Activated CD8-positive, alpha-beta T cell treated with anti-CD3 and anti-CD28 coated beads for 36 hours (primary cell): Measurements from ENCODE around the gene GALNS. TPM values are rescaled to one million over a fixed set of nuclear protein-coding genes. Genes with fewer than 3 reads are reported as not detected.

ENCODE experiments used
- ATAC-seq: fragments of 200-7000 bp; cut with Tn5 transposase; one replicate; pipeline ENCODE4 v1.10.0; 2021; ENCODE audit warnings: mild to moderate bottlenecking, moderate library complexity
- CTCF ChIA-PET: fragments of 350-600 bp; sonication (Branson Sonifier 250); formaldehyde crosslinking; loops from one replicate; lab custom pipeline; 2021; ENCODE audit warnings: antibody characterized with exemption; lab: Charles Lee
- POLR2A ChIA-PET: fragments of 350-600 bp; sonication (Branson Sonifier 250); formaldehyde crosslinking; loops from one replicate; lab custom pipeline; 2021; ENCODE audit warnings: antibody characterized with exemption; lab: Charles Lee
- DNase-seq: peaks from one replicate; pipeline ENCODE4 v3.0.0-alpha.2; 2020
- H3K27ac Mint-ChIP-seq: one replicate; pipeline ENCODE4 v1.8.0; 2021; ENCODE audit warnings: mild to moderate bottlenecking, mixed read lengths
- H3K27me3 Mint-ChIP-seq: one replicate; pipeline ENCODE4 v1.8.0; 2021; ENCODE audit warnings: mixed read lengths
- H3K36me3 Mint-ChIP-seq: one replicate; pipeline ENCODE4 v1.8.0; 2021; ENCODE audit warnings: low read depth, mixed read lengths
- H3K4me1 Mint-ChIP-seq: one replicate; pipeline ENCODE4 v1.8.0; 2021; ENCODE audit warnings: low read depth, mixed read lengths
- H3K4me3 Mint-ChIP-seq: one replicate; pipeline ENCODE4 v1.8.0; 2021; ENCODE audit warnings: mild to moderate bottlenecking, moderate library complexity, mixed read lengths
- H3K9me3 Mint-ChIP-seq: one replicate; pipeline ENCODE4 v1.8.0; 2021; ENCODE audit warnings: mixed read lengths
- intact Hi-C: fragments of 100-400 bp; cut with micrococcal nuclease; formaldehyde crosslinking; loops from one replicate; pipeline ENCODE4 v1.10.0; 2022
- total RNA-seq, 2 experiments: library from RNA; stranded (reverse); gene quantifications; one replicate each; pipeline ENCODE4 v1.2.3, GENCODE V29; 2021
- TF ChIP-seq, protein P1 (sequence below): fragments of 200-600 bp; IDR thresholded peaks from one replicate; pipeline ENCODE4 v1.8.0; 2022; ENCODE audit warnings: antibody characterized with exemption, mild to moderate bottlenecking

Gene GALNS
- total RNA-seq, 2 experiments from 2014 or later, result 24.5 to 25.4 TPM

GRCh38 chr16:88881007-88881615 lies 24.4 kb upstream of the GALNS start:
- H3K4me3 Mint-ChIP-seq, result no peak overlapping the region
- no peak overlapping the region for H3K27ac Mint-ChIP-seq
- intact Hi-C loops, result no loop called here
- no peaks in the 10 kb centered on the region for H3K9me3 Mint-ChIP-seq
- POLR2A ChIA-PET, result interaction anchor here (0.7 kb wide), 1 partner anchor 17 kb away, joined by 3 read pairs; no protein-coding TSS in a partner anchor
- DNase-seq, result no peak
- TF ChIP-seq, protein P1, sequence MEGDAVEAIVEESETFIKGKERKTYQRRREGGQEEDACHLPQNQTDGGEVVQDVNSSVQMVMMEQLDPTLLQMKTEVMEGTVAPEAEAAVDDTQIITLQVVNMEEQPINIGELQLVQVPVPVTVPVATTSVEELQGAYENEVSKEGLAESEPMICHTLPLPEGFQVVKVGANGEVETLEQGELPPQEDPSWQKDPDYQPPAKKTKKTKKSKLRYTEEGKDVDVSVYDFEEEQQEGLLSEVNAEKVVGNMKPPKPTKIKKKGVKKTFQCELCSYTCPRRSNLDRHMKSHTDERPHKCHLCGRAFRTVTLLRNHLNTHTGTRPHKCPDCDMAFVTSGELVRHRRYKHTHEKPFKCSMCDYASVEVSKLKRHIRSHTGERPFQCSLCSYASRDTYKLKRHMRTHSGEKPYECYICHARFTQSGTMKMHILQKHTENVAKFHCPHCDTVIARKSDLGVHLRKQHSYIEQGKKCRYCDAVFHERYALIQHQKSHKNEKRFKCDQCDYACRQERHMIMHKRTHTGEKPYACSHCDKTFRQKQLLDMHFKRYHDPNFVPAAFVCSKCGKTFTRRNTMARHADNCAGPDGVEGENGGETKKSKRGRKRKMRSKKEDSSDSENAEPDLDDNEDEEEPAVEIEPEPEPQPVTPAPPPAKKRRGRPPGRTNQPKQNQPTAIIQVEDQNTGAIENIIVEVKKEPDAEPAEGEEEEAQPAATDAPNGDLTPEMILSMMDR, result no peak
- CTCF ChIA-PET, result no interaction called here
- no peak for ATAC-seq
- H3K27me3 Mint-ChIP-seq, result no peaks in the 10 kb centered on the region
- H3K4me1 Mint-ChIP-seq, result no peaks in the 10 kb centered on the region
- H3K36me3 Mint-ChIP-seq, result no peaks in the 10 kb centered on the region

DNA sequence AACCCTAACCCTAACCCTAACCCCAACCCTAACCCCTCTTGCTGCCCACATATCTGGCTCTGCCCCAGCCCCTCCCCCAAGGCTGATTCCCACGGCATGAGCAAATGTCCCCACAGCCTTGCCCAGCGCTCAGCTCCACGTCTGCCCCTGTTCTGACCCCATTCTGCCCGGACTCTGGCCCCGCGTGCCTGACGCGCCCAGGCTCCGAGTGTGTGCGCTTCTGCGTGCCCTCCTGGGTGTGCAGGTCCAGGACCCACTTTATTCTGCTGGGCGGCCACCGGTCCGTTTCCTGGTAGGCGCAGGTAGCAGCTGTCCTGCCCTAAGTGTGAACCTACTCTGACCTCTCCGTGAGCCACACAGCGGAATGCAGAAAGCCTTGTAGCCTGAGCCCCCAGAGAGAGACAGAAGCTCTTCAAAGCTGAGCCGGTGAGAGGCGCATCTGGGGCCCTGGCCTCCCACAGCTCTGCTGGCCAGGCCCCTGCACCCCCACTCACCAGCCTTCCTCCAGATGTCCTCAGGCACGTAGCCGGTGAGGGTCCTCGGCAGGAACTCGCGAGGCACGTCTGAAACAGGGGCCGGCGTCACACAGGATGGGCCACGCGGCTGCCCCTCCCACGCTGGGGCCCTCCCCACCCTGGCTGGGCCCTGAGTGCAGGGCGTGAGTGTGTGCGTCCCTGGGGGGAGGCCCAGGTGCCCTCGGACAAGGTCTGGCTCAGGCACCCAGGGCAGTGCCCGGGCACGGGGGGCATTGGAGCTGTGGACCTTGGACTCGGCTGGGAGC lies 23.7 kb upstream of the GALNS start:
- CTCF ChIA-PET, result no interaction called here

GRCh38 chr16:88879788-88880055 lies 23.0 kb upstream of the GALNS start:
- H3K9me3 Mint-ChIP-seq, result no peaks in the 10 kb centered on the region
- H3K27ac Mint-ChIP-seq, result no peak overlapping the region
- CTCF ChIA-PET, result no interaction called here
- H3K4me3 Mint-ChIP-seq, result no peak overlapping the region
- intact Hi-C loops, result no loop called here
- DNase-seq, result no peak
- no peak for ATAC-seq
- H3K27me3 Mint-ChIP-seq, result no peaks in the 10 kb centered on the region
- no peaks in the 10 kb centered on the region for H3K4me1 Mint-ChIP-seq
- POLR2A ChIA-PET, result no interaction called here
- TF ChIP-seq, protein P1, result no peak
- no peaks in the 10 kb centered on the region for H3K36me3 Mint-ChIP-seq

More for the DNA sequence above, 23.7 kb upstream of the GALNS start:
- no peaks in the 10 kb centered on the region for H3K9me3 Mint-ChIP-seq
- intact Hi-C loops, result no loop called here
- TF ChIP-seq, protein P1, result no peak
- no peak overlapping the region for H3K4me3 Mint-ChIP-seq
- no peaks in the 10 kb centered on the region for H3K36me3 Mint-ChIP-seq
- POLR2A ChIA-PET, result no interaction called here
- H3K27me3 Mint-ChIP-seq, result no peaks in the 10 kb centered on the region
- no peaks in the 10 kb centered on the region for H3K4me1 Mint-ChIP-seq
- DNase-seq (no peak), ATAC-seq (no peak)
- H3K27ac Mint-ChIP-seq, result no peak overlapping the region

DNA sequence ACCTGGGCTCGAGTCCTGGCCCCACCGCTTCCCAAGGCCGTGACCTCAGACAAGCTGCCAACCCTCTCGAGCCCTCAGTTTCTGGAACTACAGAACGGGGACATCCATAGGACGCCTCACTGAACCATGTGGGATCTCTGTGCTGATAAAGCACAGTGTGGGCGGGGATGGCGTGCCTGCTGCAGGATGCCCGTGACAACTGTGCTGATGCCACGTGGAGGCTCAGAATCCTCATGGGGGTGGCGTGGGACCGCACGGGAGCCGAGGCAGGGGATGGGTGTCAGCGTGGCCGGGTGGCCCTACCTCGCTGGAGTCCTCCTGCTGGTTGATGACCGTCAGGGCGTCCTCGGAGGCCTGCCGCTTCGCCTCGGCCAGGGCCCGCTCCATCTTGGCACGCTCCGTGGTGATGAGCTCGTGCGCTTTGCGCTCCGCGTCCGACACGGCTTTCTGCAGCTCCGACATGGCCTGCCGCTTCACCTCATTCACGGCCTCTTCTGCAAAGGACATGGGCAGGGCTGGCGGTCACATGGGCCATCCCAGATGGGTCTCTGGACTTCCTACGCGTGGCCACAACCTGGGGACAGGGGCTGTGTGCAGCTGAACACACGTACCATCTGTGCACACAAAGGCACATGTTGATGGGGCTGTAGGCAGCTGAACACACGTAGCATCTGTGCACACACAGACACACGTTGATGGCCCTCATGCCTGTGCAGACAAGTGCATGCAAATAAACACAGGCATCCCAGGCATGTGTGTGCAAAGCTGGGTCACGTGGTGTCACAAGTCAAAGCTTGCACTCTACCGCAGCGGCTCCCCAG lies 22.4 kb upstream of the GALNS start:
- no peaks in the 10 kb centered on the region for H3K4me1 Mint-ChIP-seq
- POLR2A ChIA-PET, result no interaction called here
- TF ChIP-seq, protein P1, result no peak

DNA sequence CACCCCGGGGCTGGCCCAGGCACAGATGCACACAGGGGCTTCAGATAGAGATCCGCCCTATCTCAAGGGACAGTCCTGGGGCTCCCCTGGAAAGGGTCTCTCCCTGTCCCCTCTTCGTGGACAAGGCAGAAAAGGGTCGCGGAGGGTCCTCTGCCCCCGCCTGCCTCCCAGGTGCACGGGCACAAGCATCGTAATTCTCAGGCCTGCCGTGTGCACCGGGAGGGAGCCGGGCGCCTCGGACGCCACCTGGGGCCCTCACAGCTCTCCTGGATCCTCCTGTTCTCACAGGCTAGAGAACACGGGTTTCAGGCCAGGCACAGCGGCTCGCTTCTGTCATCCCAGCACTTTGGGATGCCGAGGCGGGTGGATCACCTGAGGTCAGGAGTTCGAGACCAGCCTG lies 21.6 kb upstream of the GALNS start:
- Mint-ChIP-seq H3K27me3 (no peaks in the 10 kb centered on the region), H3K4me1 (no peaks in the 10 kb centered on the region), H3K4me3 (no peak overlapping the region), H3K36me3 (no peaks in the 10 kb centered on the region), H3K27ac (no peak overlapping the region), H3K9me3 (no peaks in the 10 kb centered on the region)
- CTCF ChIA-PET, result no interaction called here
- DNase-seq, result no peak
- intact Hi-C loops, result no loop called here
- POLR2A ChIA-PET, result no interaction called here
- no peak for ATAC-seq
- TF ChIP-seq, protein P1, result no peak

More for the DNA sequence above, 22.4 kb upstream of the GALNS start:
- intact Hi-C loops, result no loop called here
- H3K36me3 Mint-ChIP-seq, result no peaks in the 10 kb centered on the region
- H3K27me3 Mint-ChIP-seq, result no peaks in the 10 kb centered on the region
- DNase-seq, result no peak
- CTCF ChIA-PET, result no interaction called here
- no peak overlapping the region for H3K4me3 Mint-ChIP-seq
- no peak overlapping the region for H3K27ac Mint-ChIP-seq
- no peaks in the 10 kb centered on the region for H3K9me3 Mint-ChIP-seq
- no peak for ATAC-seq
